HUES64 (cell line): ENCODE measurements around the gene KLF12.

Source experiments
- H3K27ac ChIP-seq: 2 replicates; pipeline ENCODE4 v1.7.0; 2013; ENCODE audit warnings: low read depth, low read length, inconsistent platforms
- H3K27me3 ChIP-seq: 2 replicates; pipeline ENCODE4 v1.6.1; 2013; ENCODE audit warnings: mild to moderate bottlenecking, low read length; ENCODE audit not compliant: insufficient read depth
- H3K36me3 ChIP-seq: 2 replicates; pipeline ENCODE4 v1.6.1; 2013; ENCODE audit warnings: mild to moderate bottlenecking, low read length; ENCODE audit not compliant: insufficient read depth
- H3K4me1 ChIP-seq: 2 replicates; pipeline ENCODE4 v1.6.1; 2013; ENCODE audit warnings: mild to moderate bottlenecking, low read length, moderate library complexity; ENCODE audit not compliant: insufficient read depth
- H3K4me3 ChIP-seq: 2 replicates; pipeline ENCODE4 v1.5.1; 2013; ENCODE audit warnings: mild to moderate bottlenecking, low read length, moderate library complexity
- H3K9ac ChIP-seq: 2 replicates; pipeline ENCODE4 v1.6.1; 2013; ENCODE audit warnings: mild to moderate bottlenecking, low read depth, low read length
- H3K9me3 ChIP-seq: 2 replicates; pipeline ENCODE4 v1.6.1; 2013; ENCODE audit warnings: low read depth, low read length; ENCODE audit not compliant: insufficient read depth
- WGBS: fragments of 150-250, 120-280 bp; methylation state at CpG from one replicate; pipeline ENCODE4 v1.1.7; 2013; ENCODE audit warnings: missing lambda C conversion rate; 5-methylcytosine and 5-hydroxymethylcytosine counted together

The KLF12 gene

DNA sequence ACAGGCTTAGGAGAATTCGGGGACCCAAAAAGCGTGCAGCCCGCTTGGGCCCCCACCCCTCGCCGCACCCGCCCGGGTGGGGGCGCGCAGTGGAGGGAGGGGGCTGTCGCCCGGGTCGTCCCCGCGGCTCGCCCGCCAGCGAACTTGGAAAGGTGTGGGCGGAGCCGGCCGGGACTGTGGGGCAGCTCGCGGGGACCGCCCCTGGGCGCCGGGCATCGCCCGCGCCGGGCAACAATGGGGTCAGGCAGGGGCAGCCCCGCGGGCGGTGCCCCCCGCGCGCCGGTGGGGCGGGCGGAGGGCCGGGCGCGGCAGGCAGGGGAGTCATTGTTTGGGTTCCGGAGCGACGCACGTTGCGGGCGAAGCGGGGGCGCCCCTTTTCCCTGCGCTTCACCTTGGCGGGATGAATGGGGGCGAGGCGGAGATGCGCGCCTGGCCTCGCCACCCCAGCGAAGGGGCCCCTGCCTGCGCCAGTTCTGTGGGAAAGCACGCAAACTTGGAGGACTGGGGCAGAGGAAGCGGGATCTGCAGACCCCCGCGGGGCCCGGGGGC lies 647 bp upstream of the KLF12 start:
- peak overlapping the region; percentile 94 for H3K27ac ChIP-seq
- WGBS = under 1% methylated on average over 63 of the region's 63 CpGs

GRCh38 chr13:74133657-74134201 lies 475 bp downstream of the KLF12 start:
- Histone ChIP-seq H3K36me3 (no peaks in the 10 kb centered on the region), H3K4me3 (peak overlapping the region; percentile 98), H3K27me3 (peaks cover 18% of the 10 kb centered on the region), H3K27ac (peak overlapping the region; percentile 77), H3K9me3 (no peaks in the 10 kb centered on the region), H3K9ac (peak overlapping the region; percentile 50), H3K4me1 (peaks cover 16% of the 10 kb centered on the region; the same call in 1 of the 2 replicates)
- under 1% methylated on average over 30 of the region's 35 CpGs for WGBS

More for the DNA sequence above, 647 bp upstream of the KLF12 start:
- peaks cover 15% of the 10 kb centered on the region; the same call in 1 of the 2 replicates for H3K4me1 ChIP-seq
- no peaks in the 10 kb centered on the region for H3K9me3 ChIP-seq
- peaks cover 18% of the 10 kb centered on the region for H3K27me3 ChIP-seq
- peak overlapping the region; percentile 89 for H3K9ac ChIP-seq
- H3K4me3 ChIP-seq = peak overlapping the region; percentile 98
- H3K36me3 ChIP-seq = no peaks in the 10 kb centered on the region

DNA sequence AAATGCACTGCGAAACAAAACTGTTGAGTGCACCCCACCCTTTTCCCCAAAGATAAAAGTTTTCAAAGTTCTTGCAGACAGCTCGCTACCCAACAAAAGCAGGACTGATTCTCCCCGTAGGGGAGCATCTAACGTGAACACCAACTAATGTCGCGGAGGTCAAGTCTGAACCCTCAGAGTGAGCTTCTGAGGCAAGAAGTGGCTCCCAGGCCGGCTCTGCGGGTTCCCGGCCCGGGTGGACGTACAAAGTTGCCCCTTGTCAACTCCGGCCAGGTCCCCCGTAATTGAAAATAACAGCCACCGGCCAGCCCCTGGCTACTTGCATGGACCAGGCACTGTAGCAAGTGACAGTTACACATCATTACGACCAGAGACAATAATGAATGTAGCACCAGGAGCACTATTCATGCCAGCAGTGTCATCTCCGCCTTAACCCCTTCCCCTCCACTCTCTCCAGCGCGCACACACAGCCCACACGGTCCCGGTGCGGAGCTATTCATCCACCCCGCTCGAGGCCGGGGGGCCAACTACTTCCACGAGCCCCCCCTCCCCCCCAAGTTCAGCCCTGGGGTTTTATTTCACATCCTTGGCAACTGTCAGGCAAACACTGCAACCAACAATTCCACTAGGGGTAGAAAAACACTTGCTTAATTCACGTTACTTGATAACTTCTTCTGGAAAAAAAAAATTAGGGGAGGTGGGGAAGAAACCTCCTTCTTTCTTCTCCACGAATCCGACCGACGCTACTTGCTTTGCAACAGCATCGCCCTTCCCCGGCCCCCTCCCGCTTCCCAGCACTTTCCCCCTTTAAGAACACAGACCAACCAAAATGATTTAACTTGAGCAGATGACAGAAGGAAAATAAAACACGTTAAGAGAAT lies 1.2 kb downstream of the KLF12 start:
- under 1% methylated on average over 33 of the region's 34 CpGs for WGBS
- Histone ChIP-seq H3K9me3 (no peaks in the 10 kb centered on the region), H3K36me3 (no peaks in the 10 kb centered on the region), H3K27me3 (peaks cover 18% of the 10 kb centered on the region), H3K27ac (no peak overlapping the region), H3K9ac (peak overlapping the region; percentile 50; the same call in 1 of the 2 replicates), H3K4me3 (peak overlapping the region; percentile 98), H3K4me1 (peaks cover 23% of the 10 kb centered on the region)

DNA sequence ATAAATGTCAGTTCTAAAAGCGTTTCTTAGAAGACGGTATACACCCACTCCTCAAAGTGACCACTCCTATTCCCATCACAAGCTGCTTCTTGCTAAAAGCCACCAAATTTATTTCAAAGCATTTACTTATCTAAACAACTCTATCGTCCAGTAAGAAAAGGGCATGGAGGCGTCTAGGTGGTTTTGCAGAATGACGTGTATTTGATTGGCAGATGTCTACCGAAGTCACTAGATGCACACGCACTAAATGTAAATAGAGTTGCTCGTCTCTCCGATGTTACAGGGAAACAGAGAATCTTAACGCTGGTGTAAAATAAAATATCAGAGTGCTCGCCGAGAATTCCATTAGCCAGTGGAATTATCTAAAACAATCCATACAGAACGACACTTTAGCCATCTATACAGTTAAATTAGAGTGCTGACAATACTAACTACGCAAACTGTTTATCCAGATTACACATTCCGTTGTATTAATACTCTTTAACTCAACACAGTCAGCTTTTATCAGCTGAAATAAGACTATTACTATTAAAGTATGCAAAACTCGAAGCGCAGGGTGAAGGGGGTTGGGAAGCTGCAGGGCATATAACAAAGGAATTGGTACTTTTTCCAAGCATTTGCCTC lies 1.9 kb downstream of the KLF12 start:
- Histone ChIP-seq H3K4me1 (peaks cover 25% of the 10 kb centered on the region), H3K27me3 (peaks cover 16% of the 10 kb centered on the region), H3K9me3 (no peaks in the 10 kb centered on the region), H3K4me3 (peak overlapping the region; percentile 98), H3K9ac (peak overlapping the region; percentile 19; the same call in 1 of the 2 replicates), H3K36me3 (no peaks in the 10 kb centered on the region), H3K27ac (no peak overlapping the region)
- 12% methylated on average over 17 of the region's 17 CpGs for WGBS

DNA sequence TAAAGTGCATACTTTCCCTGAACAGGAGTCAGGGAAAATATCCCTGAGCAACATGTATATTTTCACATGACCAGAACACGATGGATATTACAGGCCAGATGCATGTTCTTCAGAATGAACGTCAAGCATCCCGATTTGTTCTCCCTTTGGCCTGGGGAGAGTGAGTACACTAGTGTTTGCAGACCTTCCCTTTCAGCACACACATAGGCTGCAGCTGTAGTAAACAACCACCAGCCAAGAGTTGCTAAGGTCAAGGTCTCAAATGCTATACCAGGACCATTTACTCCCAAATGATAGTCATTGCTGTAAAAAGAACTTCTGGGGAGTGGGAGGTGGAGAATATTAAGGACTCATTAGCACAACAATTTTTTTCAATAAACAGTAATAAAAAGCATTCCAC lies 3.0 kb downstream of the KLF12 start:
- no peaks in the 10 kb centered on the region for H3K9me3 ChIP-seq
- H3K4me3 ChIP-seq = no peak overlapping the region
- H3K27me3 ChIP-seq = peaks cover 10% of the 10 kb centered on the region
- H3K36me3 ChIP-seq = no peaks in the 10 kb centered on the region
- 78% methylated on average over 3 of the region's 3 CpGs for WGBS
- no peak overlapping the region for H3K27ac ChIP-seq
- H3K9ac ChIP-seq = no peak overlapping the region
- H3K4me1 ChIP-seq = peaks cover 17% of the 10 kb centered on the region

DNA sequence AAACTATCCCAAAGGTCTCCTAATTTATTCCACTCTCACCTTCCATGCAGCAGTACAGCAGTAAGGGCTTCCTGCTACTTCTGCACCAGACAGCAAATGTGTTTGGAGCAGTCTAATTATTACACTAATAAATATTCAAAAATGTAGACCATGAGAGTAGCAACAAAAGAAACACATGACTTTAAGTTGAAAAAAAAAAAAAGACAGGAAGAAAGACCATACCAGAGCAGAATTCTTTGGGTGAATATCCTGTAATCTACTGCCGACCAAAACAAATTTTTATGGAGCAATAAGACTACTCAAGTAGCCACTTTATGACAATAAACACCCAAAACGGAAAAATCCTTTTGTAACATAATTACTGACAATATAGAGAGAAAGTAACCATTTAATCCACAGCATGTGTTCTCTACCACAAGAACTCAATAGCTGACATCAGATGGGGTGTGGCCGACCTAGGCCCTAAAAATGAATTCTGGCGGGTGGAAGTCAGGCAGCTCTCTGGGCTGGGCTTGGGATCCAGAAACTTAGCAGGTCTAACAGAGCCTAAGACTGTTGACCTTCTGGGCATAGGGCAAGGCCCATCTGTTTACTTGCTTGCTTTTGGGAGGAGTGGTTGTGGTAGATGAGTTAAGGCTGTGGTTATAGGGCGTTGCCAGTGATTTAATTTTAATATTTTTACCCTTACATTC lies 4.6 kb downstream of the KLF12 start:
- H3K4me3 ChIP-seq = no peak overlapping the region
- H3K27ac ChIP-seq = no peak overlapping the region
- 81% methylated on average over 4 of the region's 5 CpGs for WGBS

DNA sequence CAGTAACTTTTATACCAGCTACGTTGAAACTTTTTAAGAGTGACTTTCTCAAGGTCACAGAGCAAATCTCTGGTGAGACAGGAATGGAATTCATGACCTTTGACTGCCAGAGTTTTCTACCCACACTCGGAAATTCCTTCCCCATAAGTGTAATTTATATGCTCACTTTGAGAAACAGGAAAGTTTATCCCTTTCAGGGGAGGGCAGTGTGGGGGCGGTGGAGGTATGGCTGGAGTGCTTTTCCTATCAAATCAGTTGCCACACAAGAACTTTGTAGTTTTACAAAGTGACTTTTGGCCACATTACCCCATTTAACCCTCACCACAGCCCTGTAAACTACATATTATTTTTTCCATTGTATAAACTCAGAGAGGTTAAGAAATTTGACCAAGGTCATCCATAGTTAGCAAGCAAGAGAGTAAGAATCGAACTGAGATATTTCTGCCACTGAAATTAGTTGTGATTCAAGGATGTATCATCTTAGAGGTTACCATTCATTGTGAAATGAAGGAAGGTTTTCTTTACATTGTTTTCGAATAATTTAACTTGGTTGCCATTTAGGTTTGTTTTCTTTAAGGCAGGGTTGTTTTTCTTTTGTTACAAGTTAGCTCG lies 5.9 kb downstream of the KLF12 start:
- Histone ChIP-seq H3K9me3 (no peaks in the 10 kb centered on the region), H3K9ac (no peak overlapping the region), H3K4me1 (peaks cover 17% of the 10 kb centered on the region), H3K4me3 (no peak overlapping the region), H3K27ac (no peak overlapping the region), H3K36me3 (no peaks in the 10 kb centered on the region), H3K27me3 (peaks cover 10% of the 10 kb centered on the region)
- WGBS = 89% methylated on average over 4 of the region's 6 CpGs

More for the DNA sequence above, 4.6 kb downstream of the KLF12 start:
- H3K27me3 ChIP-seq = peaks cover 10% of the 10 kb centered on the region
- H3K9ac ChIP-seq = no peak overlapping the region
- peaks cover 17% of the 10 kb centered on the region for H3K4me1 ChIP-seq
- H3K9me3 ChIP-seq = no peaks in the 10 kb centered on the region
- H3K36me3 ChIP-seq = no peaks in the 10 kb centered on the region

DNA sequence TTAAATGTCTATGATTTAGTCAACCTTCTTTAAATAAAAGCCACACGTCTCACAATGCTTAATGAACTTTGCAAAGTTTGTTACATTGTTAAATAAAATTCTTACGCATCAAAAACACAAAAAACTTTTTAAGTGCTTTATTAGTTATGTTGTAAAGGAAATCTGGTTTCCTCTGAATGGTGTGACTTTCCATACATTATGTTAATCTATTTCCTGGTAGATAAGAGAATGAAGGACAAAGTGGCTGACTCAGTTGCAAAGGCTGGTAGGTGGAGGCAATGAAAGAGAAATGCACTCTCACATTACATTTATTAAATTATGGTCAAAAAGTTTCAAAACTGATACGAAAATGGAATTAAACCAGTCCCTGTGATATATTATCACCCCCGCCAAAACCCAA lies 15.9 kb downstream of the KLF12 start:
- WGBS = 100% methylated on average over 2 of the region's 4 CpGs

GRCh38 chr13:74117207-74117705 lies 16.9 kb downstream of the KLF12 start:
- H3K27ac ChIP-seq = no peak overlapping the region
- no peaks in the 10 kb centered on the region for H3K36me3 ChIP-seq
- no peaks in the 10 kb centered on the region for H3K27me3 ChIP-seq
- 42% methylated on average over 1 of the region's 2 CpGs for WGBS
- no peak overlapping the region for H3K9ac ChIP-seq
- H3K4me3 ChIP-seq = no peak overlapping the region
- H3K4me1 ChIP-seq = no peaks in the 10 kb centered on the region
- H3K9me3 ChIP-seq = peaks cover 34% of the 10 kb centered on the region

More for the DNA sequence above, 15.9 kb downstream of the KLF12 start:
- H3K9me3 ChIP-seq = peaks cover 34% of the 10 kb centered on the region
- no peak overlapping the region for H3K27ac ChIP-seq
- no peak overlapping the region for H3K9ac ChIP-seq
- no peak overlapping the region for H3K4me3 ChIP-seq
- H3K36me3 ChIP-seq = no peaks in the 10 kb centered on the region
- no peaks in the 10 kb centered on the region for H3K27me3 ChIP-seq
- H3K4me1 ChIP-seq = no peaks in the 10 kb centered on the region

GRCh38 chr13:74115133-74115532 lies 19.1 kb downstream of the KLF12 start:
- H3K9ac ChIP-seq = no peak overlapping the region
- H3K9me3 ChIP-seq = peaks cover 31% of the 10 kb centered on the region
- no peak overlapping the region for H3K27ac ChIP-seq
- H3K36me3 ChIP-seq = no peaks in the 10 kb centered on the region
- no peak overlapping the region for H3K4me3 ChIP-seq
- WGBS = 74% methylated on average over 2 of the region's 2 CpGs
- H3K27me3 ChIP-seq = no peaks in the 10 kb centered on the region
- H3K4me1 ChIP-seq = no peaks in the 10 kb centered on the region
